Left hindlimb (tissue), 1 donor: ENCODE data around the gene S100A13.
"Not testable (repeated sequence)": the region's sequence is repeated elsewhere in the genome, so short reads cannot be mapped to it uniquely, and the experiment has no call there.

Source experiments
- DNase-seq: peaks from one replicate; pipeline ENCODE4 v3.0.0-alpha.2; 2018

The S100A13 gene

DNA sequence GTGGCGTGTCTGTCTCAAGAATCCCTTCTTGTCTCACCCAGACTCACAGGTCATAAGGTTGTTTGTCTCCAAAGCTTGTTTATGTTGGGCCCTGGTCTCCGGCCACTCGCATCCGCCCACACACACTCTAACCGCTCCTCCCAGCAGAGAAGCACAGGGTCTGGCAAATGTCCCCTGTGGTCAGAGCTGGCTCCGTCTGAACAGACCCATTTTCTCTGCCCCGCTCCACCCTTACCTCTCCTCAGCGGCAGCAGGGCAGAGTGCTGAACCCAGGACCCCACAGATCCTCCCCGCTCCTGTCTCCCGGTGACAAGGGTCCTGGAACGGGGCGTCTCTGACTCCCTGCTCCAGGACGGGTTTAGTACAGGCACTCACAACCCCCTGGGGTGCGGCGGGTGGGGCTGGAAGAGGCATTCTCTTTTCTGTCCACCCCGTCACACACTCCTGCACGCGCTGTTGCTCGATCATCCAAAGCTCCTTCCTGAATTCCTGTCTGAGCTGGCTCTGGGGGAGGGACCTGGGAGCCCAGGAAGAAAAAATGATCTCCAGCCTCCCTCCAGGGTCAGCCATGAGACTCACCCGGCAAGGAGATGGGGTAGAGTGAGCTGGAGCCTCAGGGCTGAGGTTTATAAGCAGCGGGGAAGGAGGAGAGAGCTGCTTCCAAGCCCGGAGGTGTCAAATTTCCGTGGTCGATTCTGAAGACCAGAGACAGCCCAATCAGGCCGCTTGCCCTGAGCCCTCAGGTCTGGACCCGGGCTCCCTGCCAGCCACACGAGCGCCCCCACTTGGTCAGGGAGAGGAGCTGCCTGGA, at the start of gene S100A13:
TSS of gene S100A13 (minus strand) at position 602 of the 811 bp plus-strand sequence. CDS start 1,033 bp downstream, outside the sequence.
- peak; percentile 89 for DNase-seq

DNA sequence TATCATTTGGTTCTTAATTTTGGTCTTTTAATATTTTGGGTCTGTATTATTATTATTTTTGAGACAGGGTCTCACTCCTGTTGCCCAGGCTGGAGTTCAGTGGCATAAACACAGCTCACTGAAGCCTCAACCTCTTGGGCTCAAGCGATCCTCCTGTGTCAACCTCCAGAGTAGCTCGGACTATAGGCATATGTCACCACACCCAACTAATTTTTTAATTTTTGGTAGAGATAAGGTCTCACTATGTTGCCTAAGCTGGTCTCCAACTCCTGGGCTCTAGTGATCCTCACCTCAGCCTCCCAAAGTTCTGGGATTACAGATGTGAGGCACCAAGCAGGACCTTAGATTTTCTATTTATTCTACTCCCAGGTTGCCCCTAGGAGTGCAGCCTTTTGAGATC, 46.2 kb upstream of the S100A13 start:
- DNase-seq, result no peak

DNA sequence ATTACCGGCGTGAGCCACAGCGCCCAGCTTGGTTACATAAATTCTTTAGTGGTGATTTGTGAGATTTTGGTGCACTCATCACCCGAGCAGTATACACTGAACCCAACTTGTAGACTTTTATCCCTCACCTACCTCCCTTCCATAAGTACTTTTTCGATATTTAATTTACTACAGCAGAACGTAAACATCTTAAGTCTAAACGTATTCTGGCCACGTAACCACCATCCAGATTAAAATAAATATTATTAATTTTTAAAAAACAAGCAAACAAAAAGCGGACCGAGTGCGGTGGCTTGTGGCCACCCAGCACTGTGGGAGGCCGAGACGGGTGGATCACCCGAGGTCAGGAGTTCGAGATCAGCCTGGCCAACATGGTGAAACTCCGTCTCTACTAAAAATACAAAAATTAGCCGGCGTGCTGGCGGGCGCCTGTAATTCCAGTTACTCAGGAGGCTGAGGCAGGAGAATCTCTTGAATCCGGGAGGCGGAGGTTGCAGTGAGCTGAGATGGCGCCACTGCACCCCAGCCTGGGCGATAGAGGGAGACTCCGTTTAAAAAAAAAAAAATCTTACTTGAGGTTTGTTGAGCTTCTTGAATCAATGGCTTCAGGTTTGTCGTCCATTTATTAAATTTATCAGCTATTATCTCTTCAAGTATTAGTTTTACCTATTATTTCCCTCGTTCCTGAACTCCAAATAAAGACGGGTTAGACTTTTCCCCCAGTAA, 44.5 kb upstream of the S100A13 start:
- not testable (repeated sequence) for DNase-seq

DNA sequence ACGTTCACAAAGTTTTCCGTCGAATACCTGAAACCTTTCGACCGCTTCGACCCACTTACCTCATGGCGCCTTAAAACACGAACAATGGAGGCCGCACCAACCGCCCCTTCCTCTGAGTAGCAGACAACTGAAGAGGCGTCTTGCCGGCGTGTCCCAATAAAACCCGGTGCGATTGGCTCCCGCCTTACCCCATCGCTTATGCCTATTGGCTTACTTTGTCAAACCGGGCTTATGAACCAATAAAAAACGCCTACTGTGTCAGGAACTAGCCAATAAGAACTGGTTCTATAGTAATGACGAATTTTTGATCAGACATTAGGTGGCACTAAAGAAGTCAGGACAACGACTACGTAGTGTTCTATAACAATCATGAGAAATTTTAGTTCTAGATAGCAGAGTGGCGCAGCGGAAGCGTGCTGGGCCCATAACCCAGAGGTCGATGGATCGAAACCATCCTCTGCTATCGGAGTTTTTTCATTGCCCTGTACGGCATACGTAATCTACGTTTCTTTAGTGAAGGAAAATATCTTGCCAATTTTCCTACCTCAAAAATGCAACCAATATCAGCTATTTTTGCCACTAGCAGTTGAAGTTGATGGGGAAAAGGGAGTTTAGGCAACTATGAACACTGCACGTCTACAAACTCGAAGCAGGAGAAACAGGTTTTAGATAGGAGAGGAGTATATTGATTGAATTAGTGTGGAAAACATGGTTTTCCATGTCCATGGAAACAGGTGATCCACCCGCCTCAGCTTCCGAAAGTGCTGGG, 43.7 kb upstream of the S100A13 start, which contains the start of gene ILF2:
TSS of gene ILF2 (minus strand) at position 135 of the 769 bp plus-strand sequence. CDS start at position 64, 71 bp downstream.
- peak; percentile 99 for DNase-seq

DNA sequence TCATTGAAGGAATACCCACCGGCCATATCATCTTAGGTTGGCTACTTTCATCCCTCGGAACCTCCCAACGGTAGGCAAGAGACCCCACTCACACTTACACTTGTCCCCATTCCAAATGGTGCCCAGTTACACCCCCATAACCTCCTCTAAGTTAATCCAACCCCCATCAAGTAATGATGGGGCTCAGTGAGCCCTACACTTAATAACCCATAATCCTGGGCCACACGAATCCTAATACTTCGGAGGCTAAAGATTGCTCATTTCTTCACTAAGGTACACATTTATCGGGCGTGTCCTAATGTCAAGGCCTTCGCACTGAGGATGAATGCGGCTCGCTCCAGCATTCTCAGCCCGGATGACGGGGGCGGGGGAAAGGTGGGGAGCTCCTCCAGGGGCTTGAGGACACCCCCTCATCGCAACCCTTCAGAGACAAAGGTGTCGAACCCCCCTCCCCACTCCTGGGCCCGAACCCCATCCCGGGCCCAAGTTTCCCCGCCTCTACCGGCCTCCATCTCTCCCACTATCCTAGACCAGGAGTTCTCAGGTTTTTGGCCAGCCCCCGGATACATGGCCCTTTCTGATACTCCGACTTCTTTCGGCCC, 43.1 kb upstream of the S100A13 start:
- DNase-seq, result no peak

DNA sequence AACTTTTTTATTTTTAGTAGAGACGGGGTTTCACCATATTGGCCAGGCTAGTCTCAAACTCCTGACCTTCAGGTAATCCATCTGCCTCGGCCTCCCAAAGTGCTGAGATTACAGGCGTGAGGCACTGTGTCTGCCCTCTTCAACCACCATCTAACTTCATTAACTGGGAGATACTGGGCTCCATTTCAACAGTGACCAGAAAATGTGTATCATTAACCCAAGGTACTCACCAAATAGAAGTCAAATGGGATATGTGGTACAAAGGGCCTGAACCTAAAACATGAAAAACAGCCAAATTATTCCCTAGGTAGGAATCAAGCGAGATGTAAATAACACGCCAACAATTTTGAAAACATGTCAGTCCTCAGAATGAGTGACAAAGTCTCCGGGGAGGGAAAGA, 42.3 kb upstream of the S100A13 start:
- DNase-seq, result no peak

DNA sequence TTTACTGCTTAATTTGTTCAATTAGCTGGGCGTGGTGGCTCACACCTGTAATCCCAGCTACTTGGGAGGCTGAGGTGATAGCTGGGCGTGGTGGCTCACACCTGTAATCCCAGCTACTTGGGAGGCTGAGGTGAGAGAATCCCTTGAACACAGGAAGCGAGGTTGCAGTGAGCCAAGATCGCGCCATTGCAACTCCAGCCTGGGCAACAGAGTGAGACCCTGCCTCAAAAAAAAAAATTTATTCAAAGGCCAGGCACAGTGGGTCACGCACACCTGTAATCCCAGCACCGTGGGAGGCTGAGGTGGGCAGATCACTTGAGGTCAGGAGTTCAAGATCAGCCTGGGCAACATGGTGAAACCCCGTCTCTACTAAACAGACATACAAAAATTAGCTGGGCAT, 41.4 kb upstream of the S100A13 start:
- not testable (repeated sequence) for DNase-seq

DNA sequence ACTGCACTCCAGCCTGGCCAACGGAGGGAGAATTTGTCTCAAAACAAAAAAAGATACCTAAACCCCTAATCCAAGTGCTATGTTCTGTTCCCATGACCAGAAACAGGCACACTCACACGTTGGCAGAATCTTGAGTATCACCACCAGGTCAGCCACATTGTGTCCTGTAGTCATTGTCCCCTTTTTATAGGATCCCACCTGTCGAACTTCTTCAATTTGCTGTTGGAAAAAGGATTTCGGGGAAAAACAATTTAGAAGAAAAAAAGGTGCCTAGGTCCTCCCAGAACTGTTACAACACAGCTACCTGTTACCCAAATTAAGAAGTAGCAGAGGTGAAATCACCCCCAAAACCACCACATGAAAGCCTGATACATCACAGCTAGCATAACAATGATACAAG, 40.1 kb upstream of the S100A13 start:
- DNase-seq, result no peak

DNA sequence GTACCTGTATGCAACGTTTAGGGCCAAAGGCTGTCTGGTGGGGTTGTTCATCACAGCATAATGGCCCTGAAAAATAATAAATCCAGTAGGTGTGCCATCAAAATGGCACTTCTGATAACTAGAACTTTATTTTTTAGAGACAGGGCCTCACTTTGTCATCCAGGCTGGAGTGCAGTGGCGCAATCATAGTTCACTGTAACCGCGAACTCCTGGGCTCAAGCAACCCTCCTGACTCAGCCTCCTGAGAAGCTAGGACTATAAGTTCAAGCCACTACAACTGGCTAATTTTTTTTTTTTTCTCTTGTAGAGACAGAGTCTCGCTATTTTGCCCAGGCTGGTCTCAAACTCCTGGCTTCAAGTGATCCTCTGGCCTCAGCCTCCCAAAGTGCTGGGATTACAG, 35.9 kb upstream of the S100A13 start:
- no peak for DNase-seq

DNA sequence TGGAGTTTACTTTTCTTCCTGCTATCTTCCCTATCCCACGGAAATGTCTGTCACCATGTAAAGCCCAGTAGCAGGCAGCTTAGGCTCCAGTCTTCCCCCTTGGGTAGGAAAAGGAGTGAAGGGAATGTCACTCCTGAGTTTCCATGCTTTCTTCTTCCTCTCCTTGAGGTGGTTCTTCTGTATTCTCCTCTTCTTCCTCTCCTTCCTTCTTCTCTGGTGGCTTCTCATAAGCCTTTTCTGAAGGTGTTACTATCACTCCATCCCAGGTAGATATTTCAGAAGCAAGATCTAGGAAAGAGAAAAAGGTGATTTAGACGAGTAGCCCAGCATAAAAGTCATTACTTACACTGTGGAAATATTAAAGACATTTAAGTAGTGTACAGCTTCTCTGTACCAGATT, 35.0 kb upstream of the S100A13 start:
- no peak for DNase-seq

DNA sequence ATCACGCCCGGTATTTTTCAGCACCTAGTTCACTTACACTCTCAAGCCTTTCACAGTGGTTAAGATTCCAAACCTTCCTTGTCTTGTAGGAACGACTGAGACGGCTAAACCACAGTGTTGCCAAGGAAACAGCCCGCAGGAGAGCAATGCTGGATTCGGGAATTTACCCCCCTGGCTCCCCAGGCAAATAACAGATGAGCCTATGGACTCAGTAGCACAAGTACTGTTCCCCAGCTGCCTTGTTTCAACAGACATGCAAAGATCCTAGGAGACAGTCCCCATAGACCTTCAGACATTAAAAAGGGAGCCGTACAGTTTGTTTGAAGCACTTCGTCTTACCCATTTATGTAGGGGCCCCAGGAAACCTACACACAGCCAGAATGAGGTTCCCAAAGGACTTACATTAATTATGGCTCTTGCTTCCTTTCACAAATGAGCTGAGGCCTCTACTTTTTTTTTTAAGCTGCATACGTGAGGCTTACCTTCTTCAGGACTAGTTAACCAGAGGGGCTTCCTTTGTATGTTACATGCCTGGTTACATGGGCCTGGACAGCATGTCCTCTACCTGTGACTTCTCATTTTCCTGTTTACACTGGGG, 33.9 kb upstream of the S100A13 start:
- no peak for DNase-seq

DNA sequence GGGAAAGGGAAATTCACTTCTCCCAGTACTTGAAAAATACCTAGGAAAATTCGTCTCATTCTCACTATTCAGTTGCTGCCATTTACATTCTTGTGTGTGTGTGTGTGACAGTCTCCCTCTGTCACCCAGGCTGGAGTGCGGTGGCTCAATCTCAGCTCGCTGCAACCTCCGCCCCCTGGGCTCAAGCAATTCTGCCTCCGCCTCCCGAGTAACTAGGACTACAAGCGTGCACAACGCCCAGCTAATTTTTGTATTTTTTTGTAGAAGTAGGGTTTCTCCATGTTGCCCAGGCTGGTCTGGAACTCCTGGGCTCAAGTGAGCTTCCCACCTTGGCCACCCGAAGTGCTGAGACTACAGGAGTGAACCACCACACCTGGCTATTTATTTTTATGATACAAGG, 32.4 kb upstream of the S100A13 start:
- no peak for DNase-seq

DNA sequence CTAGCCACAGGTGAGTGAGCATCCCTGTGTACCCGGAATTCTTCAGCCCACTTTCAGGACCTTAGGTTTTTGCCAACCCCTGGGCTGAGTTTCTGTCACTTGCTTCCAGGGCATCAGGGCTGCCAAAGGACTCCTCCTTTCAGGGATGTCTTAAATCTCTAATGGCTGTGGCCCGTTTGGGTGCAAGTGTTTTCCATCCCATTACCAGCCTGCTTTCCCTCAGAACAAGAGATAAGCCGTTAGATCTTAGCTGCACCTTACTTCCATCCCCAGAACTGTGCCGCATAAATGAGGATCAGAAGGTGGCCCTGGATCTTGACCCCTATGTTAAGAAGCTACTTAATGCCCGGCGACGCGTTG, 31.9 kb upstream of the S100A13 start:
- DNase-seq, result no peak

DNA sequence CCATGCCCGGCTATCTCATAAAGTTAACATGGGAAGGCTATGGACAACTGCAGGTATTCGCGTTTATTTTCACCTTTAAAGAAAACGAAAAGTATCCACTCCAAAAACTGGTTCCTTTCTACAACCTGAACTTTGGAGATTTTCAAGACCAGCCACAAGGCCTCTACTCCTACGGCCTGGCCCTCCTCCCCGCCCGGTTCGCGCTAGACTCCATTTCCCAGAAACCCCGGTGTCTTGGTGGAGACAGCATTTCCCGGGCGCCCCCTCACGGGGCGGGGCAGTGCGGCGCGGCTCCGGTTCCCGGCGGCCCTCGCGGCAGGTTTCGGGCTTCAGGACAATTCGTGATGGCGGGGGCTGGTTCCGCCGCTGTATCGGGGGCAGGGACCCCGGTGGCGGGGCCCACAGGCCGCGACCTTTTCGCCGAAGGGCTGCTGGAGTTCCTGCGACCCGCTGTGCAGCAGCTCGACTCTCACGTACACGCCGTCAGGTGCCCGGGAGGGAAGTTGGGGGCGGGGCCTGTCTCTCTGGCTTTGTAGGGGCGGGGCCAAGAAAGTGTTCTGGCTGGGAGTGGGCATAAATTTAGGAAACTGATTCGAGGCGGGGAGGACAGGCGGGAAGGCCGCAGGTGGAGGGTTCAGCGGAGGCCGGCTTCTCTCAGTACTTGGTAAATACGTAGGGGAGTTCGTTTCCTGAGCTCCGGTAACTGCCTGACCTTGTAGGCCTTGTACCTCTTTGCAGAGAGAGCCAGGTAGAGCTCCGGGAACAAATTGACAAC, 31.3 kb upstream of the S100A13 start, which contains the start of gene SNAPIN:
TSS of gene SNAPIN (plus strand) at position 304 of the 775 bp plus-strand sequence. CDS start at position 345, 41 bp downstream.
- DNase-seq, result peak; percentile 96

DNA sequence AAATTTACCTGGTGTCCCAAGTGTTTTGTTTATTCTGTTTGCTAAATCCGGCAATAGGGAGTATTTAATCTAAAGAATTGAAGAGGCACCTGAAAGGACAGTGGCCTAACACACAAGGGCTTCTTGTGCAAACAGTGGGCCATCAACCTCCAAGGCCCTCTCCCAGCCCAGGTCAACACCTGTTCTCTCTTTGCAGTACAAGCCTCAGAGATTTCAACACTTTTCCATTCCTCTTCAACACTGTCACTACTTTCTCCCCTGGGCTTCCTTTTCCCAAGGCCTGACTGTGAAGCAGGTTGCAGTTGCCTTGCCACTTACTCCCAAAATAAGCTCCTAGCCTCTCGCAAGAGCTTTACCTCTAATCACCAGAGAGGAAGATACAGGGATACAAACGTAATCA, 28.0 kb upstream of the S100A13 start:
- no peak for DNase-seq

DNA sequence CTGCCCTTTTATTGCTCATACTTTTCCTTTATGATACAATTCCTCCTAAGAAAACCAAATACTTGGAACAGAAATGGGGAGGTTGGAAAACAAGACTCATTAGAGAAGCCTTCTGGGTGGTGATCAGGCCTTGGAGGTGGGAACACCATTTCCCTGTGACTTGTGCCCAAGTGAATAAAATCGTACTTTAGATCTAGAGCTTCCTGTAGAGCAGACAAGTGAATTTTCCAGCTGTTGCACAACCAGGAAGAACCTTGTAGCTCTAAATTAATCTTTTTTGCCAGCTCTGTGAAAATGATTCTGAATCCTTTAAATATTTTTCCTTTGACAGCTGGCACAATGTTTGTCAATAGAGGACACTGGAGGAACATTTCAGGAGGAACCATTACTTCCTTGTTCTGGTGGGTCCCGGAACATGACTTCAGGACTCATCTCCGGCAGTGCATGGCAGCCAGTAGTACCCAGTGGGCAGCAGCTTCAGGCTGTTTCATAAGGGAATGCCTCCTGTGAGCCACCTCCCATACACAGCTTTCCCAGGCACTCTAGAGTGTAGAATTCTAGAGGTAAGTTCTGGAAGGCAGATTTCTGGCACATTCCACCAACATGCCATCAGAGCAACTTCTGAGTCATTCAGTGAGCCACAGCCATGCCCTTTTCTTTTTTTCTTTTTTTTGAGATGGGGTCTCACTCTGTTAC, 25.6 kb upstream of the S100A13 start:
- no peak for DNase-seq

DNA sequence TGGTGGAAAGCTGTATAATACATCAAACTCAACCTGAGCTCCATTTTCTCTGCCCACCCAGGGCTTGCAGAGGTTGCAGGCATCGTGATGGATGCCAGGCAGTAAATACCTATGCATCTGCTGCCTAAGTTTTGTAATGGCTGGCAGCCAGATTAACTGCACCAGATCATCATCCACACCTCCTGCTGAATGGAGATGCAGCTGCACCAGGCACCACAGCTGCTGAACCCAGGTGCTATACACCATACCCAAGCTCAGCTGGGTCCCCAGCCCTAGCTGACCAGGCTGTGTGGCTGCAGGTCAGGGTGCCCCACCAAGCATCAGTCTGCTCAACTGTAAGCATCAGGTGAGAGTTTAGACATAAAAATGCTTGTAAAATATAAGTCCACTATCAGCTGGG, 24.5 kb upstream of the S100A13 start:
- no peak for DNase-seq

DNA sequence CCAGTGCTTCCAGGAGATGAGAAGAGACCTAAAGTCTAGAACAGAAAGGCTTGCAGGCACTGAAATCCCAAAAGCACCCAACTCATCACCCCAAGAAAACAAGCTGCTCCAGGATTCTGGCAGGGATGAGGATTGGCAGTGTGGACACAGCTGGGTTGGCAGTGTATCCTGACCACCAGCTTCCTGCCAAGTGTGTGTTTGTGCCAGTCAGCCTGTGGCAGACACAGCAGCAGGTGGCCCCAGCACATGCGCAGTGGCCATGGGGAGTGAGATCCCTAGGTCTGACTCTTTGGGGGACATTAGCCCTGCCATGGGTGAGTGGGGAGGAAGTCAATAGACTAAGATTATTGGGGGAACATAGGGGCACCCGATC, 22.5 kb upstream of the S100A13 start:
- DNase-seq, result peak; percentile 67

DNA sequence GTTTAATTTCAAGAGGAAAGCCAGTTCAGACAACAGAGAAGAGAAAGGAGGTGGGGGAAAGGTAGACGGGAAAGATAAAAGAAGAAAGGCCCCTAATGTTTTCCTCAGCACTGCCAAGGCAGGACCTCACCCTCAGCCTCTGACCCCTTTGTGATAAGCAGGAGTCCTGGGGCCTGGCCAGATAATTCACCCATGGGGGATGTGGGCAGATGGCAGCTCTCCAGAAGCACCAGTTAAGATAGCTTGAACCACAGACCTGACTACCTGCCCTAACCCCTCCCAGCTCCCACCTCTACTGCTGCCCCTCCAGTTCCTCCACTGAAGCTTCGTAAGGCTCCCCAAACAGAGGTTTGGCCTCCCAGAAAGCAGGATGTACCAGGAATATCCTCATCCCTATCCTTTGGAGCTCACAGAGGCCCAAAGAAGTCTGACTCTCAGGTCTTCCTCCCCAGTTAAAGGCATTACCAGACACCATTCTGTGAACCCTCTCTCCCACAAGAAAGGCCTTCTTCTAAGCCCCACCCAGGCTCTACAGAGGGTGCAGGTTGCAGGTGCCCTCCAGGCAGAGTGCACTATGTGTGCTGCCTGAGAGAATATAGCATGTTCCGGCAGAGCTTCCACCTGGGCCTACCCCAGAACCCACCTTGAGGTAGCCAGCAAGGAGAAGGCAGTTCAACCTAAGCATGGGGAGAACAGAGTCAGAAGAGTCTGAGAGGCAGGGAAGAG, 22.0 kb upstream of the S100A13 start:
- no peak for DNase-seq

DNA sequence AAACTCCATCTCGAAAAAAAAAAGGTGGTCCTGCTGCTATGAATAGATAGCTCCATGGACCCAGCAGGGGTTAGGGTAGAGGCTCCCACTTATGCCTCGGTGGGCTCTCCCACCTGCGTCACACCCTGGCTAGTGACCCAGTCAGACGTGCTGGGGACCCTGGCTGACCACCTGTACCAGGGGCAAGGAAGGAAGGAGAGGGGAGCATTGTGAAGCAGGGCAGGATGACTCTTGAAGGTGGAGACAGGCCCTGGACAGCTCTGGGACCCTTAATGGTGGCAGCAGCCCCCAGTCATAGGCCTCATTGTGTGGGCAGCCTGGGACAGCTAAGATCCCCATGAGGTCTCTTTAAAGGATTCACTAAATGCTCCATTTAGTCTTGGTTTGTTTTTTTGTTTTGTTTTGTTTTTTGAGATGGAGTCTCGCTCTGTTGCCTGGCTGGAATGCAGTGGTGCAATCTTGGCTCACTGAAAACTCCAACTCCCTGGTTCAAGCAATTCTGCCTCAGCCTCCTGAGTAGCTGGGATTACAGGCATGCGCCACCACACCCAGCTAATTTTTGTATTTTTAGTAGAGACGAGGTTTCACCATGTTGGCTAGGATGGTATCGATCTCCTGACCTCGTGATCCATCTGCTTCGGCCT, 20.8 kb upstream of the S100A13 start:
- DNase-seq, result no peak
